Stimulated activated memory B cell treated with anti-CD40 and anti-IgM and Interleukin-4, amounts not matched to agents 10 μg/mL and 1 μg/mL and 100 μg/mL, for 72 hours (primary cell): ENCODE data around the gene SPTBN5.

ENCODE experiments used
- ATAC-seq: fragments of 150-1000 bp; cut with Tn5 transposase; 2 replicates; pipeline ENCODE4 v1.10.0; 2021
- H3K27ac Mint-ChIP-seq: one replicate; pipeline ENCODE4 v1.8.0; 2022; ENCODE audit warnings: mild to moderate bottlenecking, mixed read lengths
- H3K27me3 Mint-ChIP-seq: one replicate; pipeline ENCODE4 v1.8.0; 2022; ENCODE audit warnings: mixed read lengths
- H3K36me3 Mint-ChIP-seq: one replicate; pipeline ENCODE4 v1.8.0; 2022; ENCODE audit warnings: mixed read lengths
- H3K4me1 Mint-ChIP-seq: one replicate; pipeline ENCODE4 v1.8.0; 2022; ENCODE audit warnings: mixed read lengths
- H3K4me3 Mint-ChIP-seq: one replicate; pipeline ENCODE4 v1.8.0; 2022; ENCODE audit warnings: mild to moderate bottlenecking, moderate library complexity, mixed read lengths
- H3K9me3 Mint-ChIP-seq: one replicate; pipeline ENCODE4 v1.8.0; 2022; ENCODE audit warnings: mixed read lengths

Gene SPTBN5

GRCh38 chr15:41900526-41901380 lies 6.9 kb upstream of the SPTBN5 start:
- no peak for ATAC-seq
- H3K4me3 Mint-ChIP-seq = no peak overlapping the region
- H3K27ac Mint-ChIP-seq = no peak overlapping the region
- no peaks in the 10 kb centered on the region for H3K9me3 Mint-ChIP-seq
- H3K4me1 Mint-ChIP-seq = peaks cover 14% of the 10 kb centered on the region
- H3K36me3 Mint-ChIP-seq = peaks cover 28% of the 10 kb centered on the region
- H3K27me3 Mint-ChIP-seq = no peaks in the 10 kb centered on the region

- Mint-ChIP-seq H3K4me1 (peaks cover 18% of the 10 kb centered on the region), H3K27ac (no peak overlapping the region), H3K27me3 (no peaks in the 10 kb centered on the region), H3K9me3 (no peaks in the 10 kb centered on the region), H3K4me3 (no peak overlapping the region), H3K36me3 (peaks cover 22% of the 10 kb centered on the region)
- ATAC-seq = no peak
These were observed 6.1 kb upstream of the SPTBN5 start for GRCh38 chr15:41899854-41900442.

- Mint-ChIP-seq H3K36me3 (peaks cover 22% of the 10 kb centered on the region), H3K9me3 (no peaks in the 10 kb centered on the region)
These were observed 3.5 kb upstream of the SPTBN5 start for GRCh38 chr15:41897363-41897799.

GRCh38 chr15:41896566-41896965 lies 2.7 kb upstream of the SPTBN5 start:
- no peak overlapping the region for H3K4me3 Mint-ChIP-seq
- H3K9me3 Mint-ChIP-seq = no peaks in the 10 kb centered on the region
- H3K4me1 Mint-ChIP-seq = peaks cover 37% of the 10 kb centered on the region
- no peak for ATAC-seq
- no peaks in the 10 kb centered on the region for H3K27me3 Mint-ChIP-seq
- peak overlapping the region; percentile 94 for H3K27ac Mint-ChIP-seq
- peaks cover 21% of the 10 kb centered on the region for H3K36me3 Mint-ChIP-seq

More at GRCh38 chr15:41897363-41897799, 3.5 kb upstream of the SPTBN5 start:
- Mint-ChIP-seq H3K27ac (peak overlapping the region; percentile 94), H3K27me3 (no peaks in the 10 kb centered on the region), H3K4me3 (no peak overlapping the region), H3K4me1 (peaks cover 33% of the 10 kb centered on the region)
- no peak for ATAC-seq

GRCh38 chr15:41895957-41896356 lies 2.1 kb upstream of the SPTBN5 start:
- H3K4me3 Mint-ChIP-seq = no peak overlapping the region
- H3K9me3 Mint-ChIP-seq = no peaks in the 10 kb centered on the region
- peaks cover 37% of the 10 kb centered on the region for H3K4me1 Mint-ChIP-seq
- no peaks in the 10 kb centered on the region for H3K27me3 Mint-ChIP-seq
- ATAC-seq = no peak
- H3K27ac Mint-ChIP-seq = peak overlapping the region; percentile 94
- peaks cover 15% of the 10 kb centered on the region for H3K36me3 Mint-ChIP-seq

GRCh38 chr15:41895491-41895890 lies 1.6 kb upstream of the SPTBN5 start:
- no peak for ATAC-seq
- Mint-ChIP-seq H3K36me3 (peaks cover 13% of the 10 kb centered on the region), H3K27ac (peak overlapping the region; percentile 94), H3K4me1 (peaks cover 37% of the 10 kb centered on the region), H3K4me3 (peak overlapping the region; percentile 65), H3K9me3 (no peaks in the 10 kb centered on the region), H3K27me3 (no peaks in the 10 kb centered on the region)

GRCh38 chr15:41894791-41895463 lies 1.1 kb upstream of the SPTBN5 start:
- Mint-ChIP-seq H3K9me3 (no peaks in the 10 kb centered on the region), H3K4me3 (peak overlapping the region; percentile 65), H3K4me1 (peaks cover 37% of the 10 kb centered on the region), H3K36me3 (peaks cover 13% of the 10 kb centered on the region), H3K27me3 (no peaks in the 10 kb centered on the region), H3K27ac (peak overlapping the region; percentile 94)
- ATAC-seq = peak; percentile 98

- peak overlapping the region; percentile 65 for H3K4me3 Mint-ChIP-seq
- peaks cover 13% of the 10 kb centered on the region for H3K36me3 Mint-ChIP-seq
- peaks cover 41% of the 10 kb centered on the region for H3K4me1 Mint-ChIP-seq
- no peaks in the 10 kb centered on the region for H3K9me3 Mint-ChIP-seq
- peak; percentile 28 for ATAC-seq
- H3K27ac Mint-ChIP-seq = peak overlapping the region; percentile 94
- H3K27me3 Mint-ChIP-seq = no peaks in the 10 kb centered on the region
These were observed 468 bp upstream of the SPTBN5 start for GRCh38 chr15:41894251-41894790.

GRCh38 chr15:41892621-41893421 lies 1.0 kb downstream of the SPTBN5 start:
- H3K27me3 Mint-ChIP-seq = no peaks in the 10 kb centered on the region
- peaks cover 8% of the 10 kb centered on the region for H3K36me3 Mint-ChIP-seq
- H3K27ac Mint-ChIP-seq = peak overlapping the region; percentile 94
- ATAC-seq = peak; percentile 25
- H3K9me3 Mint-ChIP-seq = no peaks in the 10 kb centered on the region
- peak overlapping the region; percentile 64 for H3K4me3 Mint-ChIP-seq
- H3K4me1 Mint-ChIP-seq = peaks cover 56% of the 10 kb centered on the region

- H3K4me1 Mint-ChIP-seq = peaks cover 64% of the 10 kb centered on the region
These were observed 1.9 kb downstream of the SPTBN5 start for GRCh38 chr15:41891946-41892345.

GRCh38 chr15:41891226-41891625 lies 2.6 kb downstream of the SPTBN5 start:
- no peaks in the 10 kb centered on the region for H3K27me3 Mint-ChIP-seq
- H3K9me3 Mint-ChIP-seq = no peaks in the 10 kb centered on the region
- H3K27ac Mint-ChIP-seq = no peak overlapping the region
- H3K4me3 Mint-ChIP-seq = no peak overlapping the region
- H3K4me1 Mint-ChIP-seq = peaks cover 64% of the 10 kb centered on the region
- no peaks in the 10 kb centered on the region for H3K36me3 Mint-ChIP-seq
- ATAC-seq = no peak

More at GRCh38 chr15:41891946-41892345, 1.9 kb downstream of the SPTBN5 start:
- Mint-ChIP-seq H3K9me3 (no peaks in the 10 kb centered on the region), H3K36me3 (no peaks in the 10 kb centered on the region), H3K27me3 (no peaks in the 10 kb centered on the region), H3K27ac (peak overlapping the region; percentile 94), H3K4me3 (no peak overlapping the region)
- ATAC-seq = no peak

GRCh38 chr15:41890050-41890690 lies 3.7 kb downstream of the SPTBN5 start:
- no peaks in the 10 kb centered on the region for H3K9me3 Mint-ChIP-seq
- H3K4me1 Mint-ChIP-seq = peaks cover 63% of the 10 kb centered on the region
- peak overlapping the region; percentile 70 for H3K27ac Mint-ChIP-seq
- no peaks in the 10 kb centered on the region for H3K27me3 Mint-ChIP-seq
- no peak overlapping the region for H3K4me3 Mint-ChIP-seq
- H3K36me3 Mint-ChIP-seq = no peaks in the 10 kb centered on the region
- no peak for ATAC-seq

GRCh38 chr15:41888662-41889253 lies 5.1 kb downstream of the SPTBN5 start:
- Mint-ChIP-seq H3K27me3 (no peaks in the 10 kb centered on the region), H3K27ac (peak overlapping the region; percentile 70), H3K4me1 (peaks cover 50% of the 10 kb centered on the region), H3K36me3 (no peaks in the 10 kb centered on the region), H3K4me3 (peak overlapping the region; percentile 14), H3K9me3 (no peaks in the 10 kb centered on the region)
- no peak for ATAC-seq

GRCh38 chr15:41887893-41888292 lies 6.0 kb downstream of the SPTBN5 start:
- Mint-ChIP-seq H3K9me3 (no peaks in the 10 kb centered on the region), H3K4me3 (no peak overlapping the region), H3K4me1 (peaks cover 49% of the 10 kb centered on the region), H3K27ac (peak overlapping the region; percentile 40), H3K36me3 (no peaks in the 10 kb centered on the region), H3K27me3 (no peaks in the 10 kb centered on the region)
- no peak for ATAC-seq
